Activated naive CD4-positive, alpha-beta T cell treated with anti-CD3 and anti-CD28 coated beads, Interleukin-2, amount 50 U/mL, for 16 hours (primary cell): ENCODE measurements around the gene CCDC149.

Experiments
- DNase-seq: peaks from one replicate; pipeline ENCODE4 v3.0.0-alpha.2; 2020

CCDC149 gene

GRCh38 chr4:24799196-24799543, 113.7 kb downstream of the CCDC149 start:
- no peak for DNase-seq

GRCh38 chr4:24798036-24798610, 114.7 kb downstream of the CCDC149 start:
- DNase-seq = no peak

DNA sequence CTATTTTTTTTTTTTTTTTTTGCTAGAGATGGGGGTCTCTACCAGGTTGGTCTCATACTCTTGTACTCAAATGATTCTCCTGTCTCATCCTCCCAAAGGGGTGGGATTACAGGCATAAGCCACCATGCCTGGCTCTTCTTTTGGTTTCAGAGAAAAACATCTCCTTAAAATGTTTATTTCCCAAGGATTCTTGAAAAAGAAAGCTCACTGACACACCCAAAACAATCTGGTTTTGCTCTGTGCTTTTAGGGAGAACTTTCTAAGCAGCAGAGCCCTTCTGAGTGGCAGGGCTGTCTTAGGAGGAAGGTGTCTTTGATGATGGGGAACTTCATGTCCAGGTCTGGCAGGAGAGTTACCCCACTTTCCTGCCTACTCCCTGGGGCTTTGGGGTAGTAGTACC, 116.2 kb downstream of the CCDC149 start:
- DNase-seq = no peak

DNA sequence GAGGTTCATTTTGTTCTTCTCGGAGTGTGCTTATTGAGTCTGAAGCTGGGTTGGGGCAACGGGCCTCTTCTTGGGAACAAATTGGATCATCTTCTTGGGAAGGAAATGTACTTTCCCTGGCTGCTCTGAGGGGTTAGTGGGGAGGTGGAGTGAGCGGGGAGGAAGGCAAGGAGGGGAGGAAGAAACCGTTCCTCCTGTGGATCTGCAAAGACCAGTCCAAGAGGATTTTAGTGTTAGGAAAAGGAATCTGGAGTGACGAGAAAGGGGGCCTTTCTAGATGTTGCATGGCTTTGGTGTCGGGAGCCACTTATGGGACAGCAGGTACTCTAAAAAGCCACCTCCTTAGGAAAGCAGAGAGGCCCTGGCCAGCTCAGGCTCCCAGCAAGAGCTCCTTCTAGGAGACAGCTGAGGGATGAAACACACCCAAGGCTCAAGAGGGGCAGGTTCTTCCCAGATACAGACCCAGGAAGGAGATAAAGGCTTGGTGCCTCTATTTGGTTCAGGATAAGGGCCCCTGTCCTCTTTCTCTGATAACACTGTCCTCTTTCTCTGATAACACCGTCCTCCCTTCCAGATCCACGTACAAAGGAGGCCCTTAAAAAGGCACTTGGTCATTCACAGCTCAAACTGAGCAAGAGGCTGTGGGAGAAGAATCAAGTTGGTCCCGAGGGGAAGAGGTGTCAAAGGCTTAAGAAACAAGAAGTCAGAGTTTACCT, 117.0 kb downstream of the CCDC149 start:
- DNase-seq = no peak

DNA sequence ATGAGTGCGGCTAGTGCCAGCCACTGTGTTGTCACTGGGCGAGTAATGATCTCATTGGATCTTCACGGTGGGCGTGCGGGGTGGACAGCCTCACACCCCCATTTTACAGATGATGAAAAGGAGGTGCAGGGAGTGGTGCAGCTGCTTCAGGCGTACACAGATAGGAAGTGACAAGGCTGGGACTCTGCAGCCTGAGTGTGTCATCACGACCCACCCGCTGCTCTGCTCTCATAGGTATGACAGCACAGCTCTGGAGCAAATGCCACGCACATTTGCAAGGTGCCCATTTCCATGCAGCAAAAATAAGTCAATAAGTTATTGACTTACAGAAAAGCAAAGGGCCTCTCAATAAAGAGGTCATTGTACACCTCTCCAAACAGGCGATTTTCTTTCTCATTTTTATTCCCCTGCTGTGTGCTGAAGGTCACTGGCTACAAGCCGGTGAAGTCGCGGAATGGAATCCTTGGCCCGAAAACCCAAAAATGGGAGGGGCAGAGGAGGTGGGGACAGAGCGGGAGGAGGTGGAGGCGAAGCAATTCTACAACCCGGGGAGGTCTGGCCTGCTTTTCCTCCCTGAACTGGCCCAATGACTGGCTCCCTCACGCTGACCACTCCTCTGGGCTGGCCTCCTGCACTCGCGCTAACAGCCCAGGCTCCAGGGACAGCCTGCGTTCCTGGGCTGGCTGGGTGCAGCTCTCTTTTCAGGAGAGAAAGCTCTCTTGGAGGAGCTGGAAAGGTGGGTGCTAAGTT, 117.8 kb downstream of the CCDC149 start, which contains the start of gene SOD3:
Gene SOD3, plus strand, starts transcription at position 658 of the 750 bp plus-strand sequence. CDS start 3,949 bp downstream, outside the sequence.
- DNase-seq = no peak

GRCh38 chr4:24794480-24794879, 118.4 kb downstream of the CCDC149 start:
- no peak for DNase-seq

DNA sequence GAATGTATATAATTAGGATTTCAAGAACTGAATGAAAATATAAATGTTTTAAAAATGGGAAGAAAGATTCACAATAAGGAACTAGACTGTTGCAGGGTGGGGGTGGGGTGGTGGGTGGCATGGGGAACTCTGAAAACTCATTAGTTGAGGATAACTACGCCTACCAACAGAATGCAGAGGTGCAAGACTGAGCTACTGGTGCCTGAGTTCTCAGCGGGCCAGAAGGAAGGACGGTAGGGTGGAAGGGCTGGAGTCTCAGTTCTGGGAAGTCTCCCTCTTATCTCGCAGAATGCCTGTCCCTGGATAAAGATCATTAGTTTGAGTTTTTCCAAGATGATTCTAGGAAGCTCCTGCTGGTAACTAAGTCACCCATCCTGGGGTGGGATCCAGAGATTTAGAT, 118.8 kb downstream of the CCDC149 start:
- DNase-seq = no peak

- no peak for DNase-seq
Observed at GRCh38 chr4:24793219-24794005, 119.4 kb downstream of the CCDC149 start.

- no peak for DNase-seq
Observed at GRCh38 chr4:24792552-24792951, 120.3 kb downstream of the CCDC149 start.

GRCh38 chr4:24791043-24791442, 121.8 kb downstream of the CCDC149 start:
- no peak for DNase-seq

- DNase-seq = no peak
Observed at GRCh38 chr4:24783506-24783905, 129.3 kb downstream of the CCDC149 start.

- DNase-seq = no peak
Observed at GRCh38 chr4:24781999-24782745, 130.7 kb downstream of the CCDC149 start.

DNA sequence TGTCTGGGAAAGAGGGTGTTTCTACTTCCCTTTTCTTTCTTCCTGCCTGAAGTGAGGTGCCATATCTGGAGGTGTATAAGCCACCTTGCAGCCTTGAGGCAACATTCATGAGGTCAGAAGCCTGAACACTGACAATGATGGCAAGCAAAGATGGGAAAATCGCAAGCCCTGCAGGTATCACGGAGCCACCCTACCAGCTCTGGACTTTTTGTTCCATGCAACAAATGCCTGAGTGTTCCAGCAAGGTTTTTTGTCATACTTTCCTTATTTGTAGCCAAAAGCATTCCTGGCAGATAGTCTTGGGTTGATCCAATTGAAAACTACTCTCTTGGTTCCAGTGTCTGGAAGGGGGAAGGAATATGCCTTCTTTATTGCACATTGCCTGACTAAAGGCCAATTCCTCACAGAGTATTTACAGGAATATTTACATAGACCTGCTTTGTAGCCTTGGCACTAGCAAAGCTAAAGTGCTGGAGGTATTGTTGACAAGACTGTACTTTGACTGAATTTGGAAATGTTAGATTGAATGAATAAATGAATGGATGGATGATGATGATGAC, 131.8 kb downstream of the CCDC149 start:
- no peak for DNase-seq

GRCh38 chr4:24778464-24779225, 134.2 kb downstream of the CCDC149 start:
- DNase-seq = no peak

GRCh38 chr4:24777536-24778463, 135.0 kb downstream of the CCDC149 start:
- no peak for DNase-seq

- no peak for DNase-seq
Observed at GRCh38 chr4:24775750-24776149, 137.1 kb downstream of the CCDC149 start.

GRCh38 chr4:24775032-24775605, 137.7 kb downstream of the CCDC149 start:
- no peak for DNase-seq

DNA sequence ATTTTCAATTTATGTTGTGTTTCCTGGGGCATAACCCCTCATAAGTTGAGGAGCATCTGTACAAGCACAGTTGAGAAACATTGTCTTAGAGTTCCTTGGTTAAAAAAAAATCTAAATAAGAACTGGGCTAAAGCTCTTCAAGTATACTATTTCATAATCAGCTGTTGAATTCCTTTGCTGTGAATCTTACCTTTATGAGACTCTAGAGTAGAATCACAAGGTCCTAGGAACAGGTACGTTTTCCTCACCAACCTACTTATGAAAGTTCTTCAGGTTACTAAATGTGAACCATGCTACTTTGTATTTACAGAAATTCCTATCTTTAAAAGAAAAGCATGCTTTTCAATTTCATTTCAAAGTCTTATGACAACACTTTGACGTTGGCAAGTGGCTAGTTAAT, 138.4 kb downstream of the CCDC149 start:
- no peak for DNase-seq

DNA sequence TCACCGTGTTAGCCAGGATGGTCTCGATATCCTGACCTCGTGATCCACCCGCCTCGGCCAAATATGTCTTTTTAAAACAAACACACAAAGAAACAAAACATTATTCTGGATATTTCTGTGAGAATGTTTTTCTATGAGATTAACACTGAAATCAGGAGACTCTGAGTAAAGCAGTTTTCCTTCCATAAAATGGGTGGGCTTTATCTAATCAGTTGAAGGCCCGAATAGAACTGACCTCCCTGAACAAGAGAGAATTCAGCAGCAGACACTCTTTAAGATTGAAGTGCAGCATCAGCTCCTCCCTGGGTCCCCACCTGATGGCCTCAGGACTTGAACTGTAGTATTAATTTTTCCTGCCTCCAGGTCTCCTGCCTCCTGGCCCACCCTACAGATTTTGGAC, 139.9 kb downstream of the CCDC149 start:
- no peak for DNase-seq
